Activated CD4-positive, alpha-beta memory T cell treated with anti-CD3 and anti-CD28 coated beads for 36 hours (primary cell): ENCODE results near the gene GAB3. TPM values are rescaled to one million over a fixed set of nuclear protein-coding genes. Genes with fewer than 3 reads are reported as not detected.

Experiments
- CTCF ChIA-PET: fragments of 350-600 bp; sonication (Branson Sonifier 250); formaldehyde crosslinking; loops from one replicate; lab custom pipeline; 2021; ENCODE audit warnings: antibody characterized with exemption, inconsistent platforms; lab: Charles Lee
- POLR2A ChIA-PET: fragments of 350-600 bp; sonication (Branson Sonifier 250); formaldehyde crosslinking; loops from one replicate; lab custom pipeline; 2021; ENCODE audit warnings: antibody characterized with exemption; lab: Charles Lee
- DNase-seq: peaks from one replicate; pipeline ENCODE4 v3.0.0-alpha.2; 2020
- H3K27ac Mint-ChIP-seq: one replicate; pipeline ENCODE4 v1.8.0; 2021; ENCODE audit warnings: mixed read lengths
- H3K27me3 Mint-ChIP-seq: one replicate; pipeline ENCODE4 v1.8.0; 2021; ENCODE audit warnings: mixed read lengths
- H3K36me3 Mint-ChIP-seq: one replicate; pipeline ENCODE4 v1.8.0; 2021; ENCODE audit warnings: mixed read lengths
- H3K4me1 Mint-ChIP-seq: one replicate; pipeline ENCODE4 v1.8.0; 2021; ENCODE audit warnings: low read depth, mixed read lengths
- H3K4me3 Mint-ChIP-seq: one replicate; pipeline ENCODE4 v1.8.0; 2021; ENCODE audit warnings: mild to moderate bottlenecking, mixed read lengths
- H3K9me3 Mint-ChIP-seq: one replicate; pipeline ENCODE4 v1.8.0; 2021; ENCODE audit warnings: mixed read lengths
- intact Hi-C: fragments of 100-400 bp; cut with micrococcal nuclease; formaldehyde crosslinking; loops from one replicate; pipeline ENCODE4 v1.15.1; 2023
- total RNA-seq, 2 experiments: library from RNA; stranded (reverse); gene quantifications; one replicate each; pipeline ENCODE4 v1.2.3, GENCODE V29; 2021

GAB3 gene
- total RNA-seq, 2 experiments from 2014 or later: 3.4 to 3.7 TPM

- Mint-ChIP-seq H3K36me3 (no peaks in the 10 kb centered on the region), H3K27ac (no peak overlapping the region), H3K27me3 (no peaks in the 10 kb centered on the region), H3K4me3 (no peak overlapping the region), H3K9me3 (no peaks in the 10 kb centered on the region), H3K4me1 (peaks cover 89% of the 10 kb centered on the region)
- intact Hi-C loops: no loop called here
- CTCF ChIA-PET: interaction anchor here (1.2 to 4.6 kb wide), 2 partner anchors 16 to 17 kb away, joined by 3 to 27 read pairs; no protein-coding TSS in a partner anchor
- no peak for DNase-seq
- POLR2A ChIA-PET: no interaction called here
These were observed 19.7 kb downstream of the GAB3 start for GRCh38 chrX:154731184-154731583.

- DNase-seq: no peak
- ChIA-PET POLR2A (interaction anchor here (1.4 kb wide), 1 partner anchor 18 kb away, joined by 3 read pairs; no protein-coding TSS in a partner anchor), CTCF (interaction anchor here (1.2 to 4.6 kb wide), 3 partner anchors 14 to 18 kb away, joined by 3 to 27 read pairs (median 6); no protein-coding TSS in a partner anchor)
- intact Hi-C loops: no loop called here
- H3K4me3 Mint-ChIP-seq: no peak overlapping the region
- no peaks in the 10 kb centered on the region for H3K9me3 Mint-ChIP-seq
- H3K4me1 Mint-ChIP-seq: peaks cover 89% of the 10 kb centered on the region
- no peak overlapping the region for H3K27ac Mint-ChIP-seq
- H3K36me3 Mint-ChIP-seq: no peaks in the 10 kb centered on the region
- H3K27me3 Mint-ChIP-seq: no peaks in the 10 kb centered on the region
These were observed 20.5 kb downstream of the GAB3 start for GRCh38 chrX:154730253-154730891.

GRCh38 chrX:154729439-154729838, 21.4 kb downstream of the GAB3 start:
- Mint-ChIP-seq H3K4me3 (no peak overlapping the region), H3K9me3 (no peaks in the 10 kb centered on the region), H3K27ac (no peak overlapping the region), H3K4me1 (peaks cover 88% of the 10 kb centered on the region), H3K36me3 (no peaks in the 10 kb centered on the region), H3K27me3 (no peaks in the 10 kb centered on the region)
- CTCF ChIA-PET: interaction anchor here (0.7 to 1.8 kb wide), 3 partner anchors 13 to 22 kb away, joined by 3 to 8 read pairs (median 6); partner anchors contain the start of gene GAB3
- DNase-seq: no peak
- POLR2A ChIA-PET: interaction anchor here (1.0 to 1.4 kb wide), 2 partner anchors 11 to 19 kb away, joined by 3 read pairs; no protein-coding TSS in a partner anchor
- intact Hi-C loops: no loop called here

- H3K4me3 Mint-ChIP-seq: no peak overlapping the region
- no peaks in the 10 kb centered on the region for H3K27me3 Mint-ChIP-seq
- peak overlapping the region; percentile 38 for H3K27ac Mint-ChIP-seq
- H3K4me1 Mint-ChIP-seq: peaks cover 86% of the 10 kb centered on the region
- no peak for DNase-seq
- ChIA-PET POLR2A (interaction anchor here (1.4 kb wide), 1 partner anchor 20 kb away, joined by 3 read pairs; no protein-coding TSS in a partner anchor), CTCF (interaction anchor here (0.6 to 1.4 kb wide), 2 partner anchors 20 to 76 kb away, joined by 3 to 8 read pairs; partner anchors contain the start of gene MPP1)
- no peaks in the 10 kb centered on the region for H3K9me3 Mint-ChIP-seq
- intact Hi-C loops: no loop called here
- no peaks in the 10 kb centered on the region for H3K36me3 Mint-ChIP-seq
These were observed 22.3 kb downstream of the GAB3 start for GRCh38 chrX:154728431-154729190.

GRCh38 chrX:154727871-154728270, 23.0 kb downstream of the GAB3 start:
- H3K9me3 Mint-ChIP-seq: no peaks in the 10 kb centered on the region
- no peak overlapping the region for H3K4me3 Mint-ChIP-seq
- intact Hi-C loops: no loop called here
- H3K36me3 Mint-ChIP-seq: no peaks in the 10 kb centered on the region
- DNase-seq: no peak
- H3K27ac Mint-ChIP-seq: no peak overlapping the region
- POLR2A ChIA-PET: no interaction called here
- no peaks in the 10 kb centered on the region for H3K27me3 Mint-ChIP-seq
- H3K4me1 Mint-ChIP-seq: peaks cover 85% of the 10 kb centered on the region
- CTCF ChIA-PET: no interaction called here

- Mint-ChIP-seq H3K27ac (no peak overlapping the region), H3K27me3 (no peaks in the 10 kb centered on the region), H3K4me1 (peaks cover 81% of the 10 kb centered on the region), H3K4me3 (no peak overlapping the region), H3K9me3 (no peaks in the 10 kb centered on the region), H3K36me3 (no peaks in the 10 kb centered on the region)
- intact Hi-C loops: no loop called here
- ChIA-PET POLR2A (no interaction called here), CTCF (no interaction called here)
- DNase-seq: no peak
These were observed 23.5 kb downstream of the GAB3 start for GRCh38 chrX:154727418-154727817.

- Mint-ChIP-seq H3K9me3 (no peaks in the 10 kb centered on the region), H3K36me3 (no peaks in the 10 kb centered on the region), H3K27me3 (no peaks in the 10 kb centered on the region), H3K4me1 (peaks cover 72% of the 10 kb centered on the region), H3K4me3 (no peak overlapping the region), H3K27ac (peak overlapping the region; percentile 73)
- DNase-seq: peak; percentile 17
- ChIA-PET POLR2A (interaction anchor here (1.1 kb wide), 1 partner anchor 23 kb away, joined by 4 read pairs; no protein-coding TSS in a partner anchor), CTCF (interaction anchor here (0.8 to 3.5 kb wide), 3 partner anchors 12 to 24 kb away, joined by 4 to 33 read pairs (median 6); partner anchors contain the start of gene GAB3)
- intact Hi-C loops: loop anchor here (1.0 kb wide), 1 partner anchor 8 kb away; no protein-coding TSS in a partner anchor
These were observed 25.7 kb downstream of the GAB3 start for GRCh38 chrX:154724993-154725756.

- H3K9me3 Mint-ChIP-seq: no peaks in the 10 kb centered on the region
- intact Hi-C loops: no loop called here
- DNase-seq: no peak
- peaks cover 67% of the 10 kb centered on the region for H3K4me1 Mint-ChIP-seq
- H3K27me3 Mint-ChIP-seq: no peaks in the 10 kb centered on the region
- no peak overlapping the region for H3K27ac Mint-ChIP-seq
- POLR2A ChIA-PET: no interaction called here
- CTCF ChIA-PET: no interaction called here
- no peak overlapping the region for H3K4me3 Mint-ChIP-seq
- no peaks in the 10 kb centered on the region for H3K36me3 Mint-ChIP-seq
These were observed 29.7 kb downstream of the GAB3 start for GRCh38 chrX:154721155-154721554.

GRCh38 chrX:154720067-154720466, 30.8 kb downstream of the GAB3 start:
- Mint-ChIP-seq H3K27ac (peak overlapping the region; percentile 87), H3K9me3 (no peaks in the 10 kb centered on the region), H3K4me3 (no peak overlapping the region), H3K27me3 (no peaks in the 10 kb centered on the region), H3K36me3 (no peaks in the 10 kb centered on the region), H3K4me1 (peaks cover 57% of the 10 kb centered on the region)
- CTCF ChIA-PET: interaction anchor here (1.2 to 4.7 kb wide), 5 partner anchors 12 to 30 kb away, joined by 3 to 41 read pairs (median 4); partner anchors contain the start of gene GAB3
- POLR2A ChIA-PET: interaction anchor here (1.0 to 1.9 kb wide), 5 partner anchors 16 to 59 kb away, joined by 3 to 6 read pairs (median 5); no protein-coding TSS in a partner anchor
- intact Hi-C loops: no loop called here
- DNase-seq: no peak

- ChIA-PET POLR2A (interaction anchor here (0.6 to 1.9 kb wide), 7 partner anchors 17 to 130 kb away, joined by 3 to 6 read pairs (median 3); partner anchors contain the start of gene DKC1), CTCF (interaction anchor here (1.2 to 4.7 kb wide), 5 partner anchors 13 to 31 kb away, joined by 3 to 41 read pairs (median 4); partner anchors contain the start of gene GAB3)
- H3K4me1 Mint-ChIP-seq: peaks cover 53% of the 10 kb centered on the region
- no peaks in the 10 kb centered on the region for H3K9me3 Mint-ChIP-seq
- H3K27me3 Mint-ChIP-seq: no peaks in the 10 kb centered on the region
- intact Hi-C loops: loop anchor here (1.0 to 5.0 kb wide), 3 partner anchors 14 to 43 kb away; partner anchors contain the start of gene DKC1
- peak overlapping the region; percentile 87 for H3K27ac Mint-ChIP-seq
- H3K36me3 Mint-ChIP-seq: no peaks in the 10 kb centered on the region
- H3K4me3 Mint-ChIP-seq: peak overlapping the region; percentile 42
- DNase-seq: peak; percentile 68
These were observed 31.7 kb downstream of the GAB3 start for GRCh38 chrX:154719132-154719675.

GRCh38 chrX:154718616-154719015, 32.3 kb downstream of the GAB3 start:
- intact Hi-C loops: loop anchor here (1.0 to 5.0 kb wide), 3 partner anchors 14 to 44 kb away; partner anchors contain the start of gene DKC1
- Mint-ChIP-seq H3K4me3 (no peak overlapping the region), H3K9me3 (no peaks in the 10 kb centered on the region), H3K27ac (peak overlapping the region; percentile 87), H3K36me3 (no peaks in the 10 kb centered on the region), H3K4me1 (peaks cover 49% of the 10 kb centered on the region), H3K27me3 (no peaks in the 10 kb centered on the region)
- no peak for DNase-seq
- CTCF ChIA-PET: interaction anchor here (0.9 to 4.7 kb wide), 4 partner anchors 13 to 31 kb away, joined by 3 to 41 read pairs (median 4); partner anchors contain the start of gene GAB3
- POLR2A ChIA-PET: interaction anchor here (0.6 to 1.9 kb wide), 6 partner anchors 11 to 131 kb away, joined by 3 to 6 read pairs (median 4); partner anchors contain the start of gene DKC1
